OCI-LY1 (cell line): ENCODE measurements around the gene KBTBD12.

Experiments used
- H2AFZ ChIP-seq: fragments of 200-600 bp; sonication (generic), shearing (Covaris generic); 2 replicates; pipeline ENCODE4 v1.6.0; 2014; ENCODE audit warnings: antibody characterized with exemption, mild to moderate bottlenecking, low read length
- H3F3A ChIP-seq: fragments of 200-600 bp; sonication (generic), shearing (Covaris generic); 2 replicates; pipeline ENCODE4 v1.6.0; 2014; ENCODE audit warnings: mild to moderate bottlenecking, antibody characterized with exemption, low read length, moderate library complexity; ENCODE audit not compliant: insufficient read depth
- H3K27ac ChIP-seq: fragments of 200-600 bp; sonication (generic); 2 replicates; pipeline ENCODE4 v1.5.1; 2014; ENCODE audit warnings: low read length, mixed run types, mild to moderate bottlenecking, low read depth; ENCODE audit not compliant: poor library complexity, severe bottlenecking
- H3K27me3 ChIP-seq: fragments of 200-600 bp; sonication (generic); 2 replicates; pipeline ENCODE4 v1.6.0; 2014; ENCODE audit warnings: antibody characterized with exemption, mild to moderate bottlenecking, low read length, moderate library complexity; ENCODE audit not compliant: insufficient read depth
- H3K36me3 ChIP-seq: fragments of 200-600 bp; sonication (generic); 2 replicates; pipeline ENCODE4 v1.6.1; 2014; ENCODE audit warnings: mild to moderate bottlenecking, antibody characterized with exemption, low read length, moderate library complexity, mixed read lengths; ENCODE audit not compliant: insufficient read depth
- H3K4me1 ChIP-seq: fragments of 200-600 bp; sonication (generic); 2 replicates; pipeline ENCODE4 v1.5.1; 2014; ENCODE audit warnings: mild to moderate bottlenecking, low read length, moderate library complexity; ENCODE audit not compliant: insufficient read depth, severe bottlenecking
- H3K4me2 ChIP-seq: fragments of 200-600 bp; sonication (generic), shearing (Covaris generic); 2 replicates; pipeline ENCODE4 v1.6.1; 2014; ENCODE audit warnings: low read length
- H3K4me3 ChIP-seq: fragments of 200-600 bp; sonication (generic); 2 replicates; pipeline ENCODE4 v1.5.1; 2014; ENCODE audit warnings: low read length, low read depth, mild to moderate bottlenecking, mixed read lengths; ENCODE audit not compliant: poor library complexity, severe bottlenecking
- H3K79me2 ChIP-seq: fragments of 200-600 bp; shearing (Covaris generic); 2 replicates; pipeline ENCODE4 v1.6.1; 2016; ENCODE audit warnings: mixed run types, low read length, mixed read lengths; ENCODE audit not compliant: insufficient read depth
- H3K9ac ChIP-seq: fragments of 200-600 bp; sonication (generic), shearing (Covaris generic); 2 replicates; pipeline ENCODE4 v1.6.1; 2014; ENCODE audit warnings: mild to moderate bottlenecking, low read length, mixed read lengths
- H3K9me2 ChIP-seq: fragments of 200-600 bp; sonication (generic), shearing (Covaris generic); 2 replicates; pipeline ENCODE4 v1.6.1; 2014; ENCODE audit warnings: low read depth, mild to moderate bottlenecking, low read length, mixed read lengths
- H3K9me3 ChIP-seq: fragments of 200-600 bp; shearing (Covaris generic); 2 replicates; pipeline ENCODE4 v1.6.1; 2014; ENCODE audit warnings: low read length, mixed read lengths
- H4K20me1 ChIP-seq: fragments of 200-600 bp; sonication (generic), shearing (Covaris generic); 2 replicates; pipeline ENCODE4 v1.6.0; 2016; ENCODE audit warnings: mild to moderate bottlenecking, low read length; ENCODE audit not compliant: insufficient read depth
- CTCF ChIP-seq: fragments of 200-600 bp; sonication (generic), shearing (Covaris generic); IDR thresholded peaks from 2 replicates; pipeline ENCODE4 v1.5.1; 2017; ENCODE audit warnings: mild to moderate bottlenecking, antibody characterized with exemption, low read length, moderate library complexity, mixed read lengths
- EZH2 ChIP-seq: fragments of 200-600 bp; sonication (generic), shearing (Covaris generic); IDR thresholded peaks from 2 replicates; pipeline ENCODE4 v1.8.0; 2017; ENCODE audit warnings: borderline replicate concordance, mixed run types, mild to moderate bottlenecking, antibody characterized with exemption, low read length, moderate library complexity, mixed read lengths

KBTBD12 gene

GRCh38 chr3:127915937-127916493 is 983 bp downstream of the KBTBD12 start:
- Histone ChIP-seq H3K36me3 (no peaks in the 10 kb centered on the region), H3K4me3 (no peak overlapping the region), H3K9ac (no peak overlapping the region), H3K27me3 (no peaks in the 10 kb centered on the region), H3K79me2 (no peaks in the 10 kb centered on the region), H3K4me2 (no peak overlapping the region), H3K27ac (no peak overlapping the region), H3K9me2 (no peaks in the 10 kb centered on the region), H3F3A (no peaks in the 10 kb centered on the region), H4K20me1 (no peaks in the 10 kb centered on the region), H3K9me3 (no peaks in the 10 kb centered on the region), H3K4me1 (no peaks in the 10 kb centered on the region), H2AFZ (no peak overlapping the region)
- no peak for TF ChIP-seq EZH2
- no peak for TF ChIP-seq CTCF

GRCh38 chr3:127920738-127921137 is 5.7 kb downstream of the KBTBD12 start:
- H3K4me2 ChIP-seq, result no peak overlapping the region
- H3K9me2 ChIP-seq, result no peaks in the 10 kb centered on the region
- H3K4me3 ChIP-seq, result no peak overlapping the region
- no peaks in the 10 kb centered on the region for H4K20me1 ChIP-seq
- H3K9me3 ChIP-seq, result no peaks in the 10 kb centered on the region
- H3K36me3 ChIP-seq, result no peaks in the 10 kb centered on the region
- no peaks in the 10 kb centered on the region for H3K79me2 ChIP-seq
- H3K27me3 ChIP-seq, result no peaks in the 10 kb centered on the region
- no peak for TF ChIP-seq CTCF
- TF ChIP-seq EZH2, result no peak
- H3F3A ChIP-seq, result no peaks in the 10 kb centered on the region
- no peak overlapping the region for H3K9ac ChIP-seq
- H3K4me1 ChIP-seq, result no peaks in the 10 kb centered on the region
- H2AFZ ChIP-seq, result no peak overlapping the region
- no peak overlapping the region for H3K27ac ChIP-seq

GRCh38 chr3:127923611-127924010 is 8.6 kb downstream of the KBTBD12 start:
- no peaks in the 10 kb centered on the region for H4K20me1 ChIP-seq
- H2AFZ ChIP-seq, result no peak overlapping the region
- no peaks in the 10 kb centered on the region for H3K79me2 ChIP-seq
- H3F3A ChIP-seq, result no peaks in the 10 kb centered on the region
- H3K27me3 ChIP-seq, result no peaks in the 10 kb centered on the region
- H3K9me2 ChIP-seq, result no peaks in the 10 kb centered on the region
- TF ChIP-seq CTCF, result no peak
- no peak for TF ChIP-seq EZH2
- no peaks in the 10 kb centered on the region for H3K4me1 ChIP-seq
- no peak overlapping the region for H3K27ac ChIP-seq
- H3K9ac ChIP-seq, result no peak overlapping the region
- no peak overlapping the region for H3K4me2 ChIP-seq
- no peaks in the 10 kb centered on the region for H3K9me3 ChIP-seq
- H3K4me3 ChIP-seq, result no peak overlapping the region
- no peaks in the 10 kb centered on the region for H3K36me3 ChIP-seq
